SH-SY5Y (cell line): ENCODE results near the gene EIF2S2.

Experiments
- GATA2 ChIP-seq: IDR thresholded peaks from 2 replicates; pipeline ENCODE4 v1.6.1; 2011; ENCODE audit warnings: mild to moderate bottlenecking, low read depth, low read length
- GATA3 ChIP-seq: IDR thresholded peaks from 2 replicates; pipeline ENCODE4 v1.6.1; 2011; ENCODE audit warnings: low read depth, mild to moderate bottlenecking, low read length, moderate library complexity

GRCh38 chr20:34095825-34096224 lies 16.2 kb downstream of the EIF2S2 start:
- TF ChIP-seq GATA3 (no peak), GATA2 (no peak)
